Naive thymus-derived CD8-positive, alpha-beta T cell (primary cell): ENCODE results near the gene APOBEC3H. TPM values are rescaled to one million over a fixed set of nuclear protein-coding genes. Genes with fewer than 3 reads are reported as not detected.
"Not testable (repeated sequence)": the region's sequence is repeated elsewhere in the genome, so short reads cannot be mapped to it uniquely, and the experiment has no call there.

Experiments
- ATAC-seq, 2 donors: fragments of 150-1000 bp; cut with Tn5 transposase in 1 of 2; sonication (Bioruptor Pico), chemical (Tn5 transposase) in 1 of 2; 1 replicate in 1 of 2; 2 replicates in 1 of 2; pipeline ENCODE4 v1.10.0; 2021; ENCODE audit warnings: mild to moderate bottlenecking in 2 of 2, moderate library complexity in 2 of 2
- POLR2A ChIA-PET: fragments of 350-600 bp; sonication (Branson Sonifier 250); formaldehyde crosslinking; loops from one replicate; lab custom pipeline; 2021; ENCODE audit warnings: antibody characterized with exemption; lab: Charles Lee
- DNase-seq, 10 donors: peaks; one replicate each; pipeline versions ENCODE4 v3.0.0 to v3.0.0-alpha.2; 2020 to 2022
- H3K27ac Mint-ChIP-seq, 10 donors: one replicate each; pipeline ENCODE4 v1.8.0; 2020 to 2022; ENCODE audit warnings: mild to moderate bottlenecking in 10 of 10, mixed read lengths in 10 of 10, moderate library complexity in 4 of 10, inconsistent platforms in 1 of 10
- H3K27me3 Mint-ChIP-seq, 5 donors: one replicate each; pipeline ENCODE4 v1.8.0; 2021 to 2022; ENCODE audit warnings: mixed read lengths in 5 of 5
- H3K36me3 Mint-ChIP-seq, 3 donors: one replicate each; pipeline ENCODE4 v1.8.0; 2020 to 2022; ENCODE audit warnings: mixed read lengths in 3 of 3, mild to moderate bottlenecking in 2 of 3, inconsistent platforms in 1 of 3
- H3K4me1 Mint-ChIP-seq, 4 donors: one replicate each; pipeline ENCODE4 v1.8.0; 2021 to 2022; ENCODE audit warnings: mixed read lengths in 4 of 4
- H3K4me3 Mint-ChIP-seq, 10 donors: one replicate each; pipeline ENCODE4 v1.8.0; 2020 to 2022; ENCODE audit warnings: mild to moderate bottlenecking in 10 of 10, mixed read lengths in 10 of 10, moderate library complexity in 6 of 10, inconsistent platforms in 1 of 10
- H3K9me3 Mint-ChIP-seq, 9 donors: one replicate each; pipeline ENCODE4 v1.8.0; 2020 to 2022; ENCODE audit warnings: mixed read lengths in 9 of 9, mild to moderate bottlenecking in 3 of 9, inconsistent platforms in 1 of 9, moderate library complexity in 1 of 9
- polyA plus RNA-seq, 3 donors: library from polyadenylated mRNA; unstranded; fragments of 300-500 nt; fragmentation: Illumina TruSeq; gene quantifications; one replicate each; pipeline ENCODE4 v1.2.3, GENCODE V29; 2021
- total RNA-seq, 8 experiments: library from RNA in 2 of 8; stranded (reverse) in 2 of 8; gene quantifications; one replicate each; pipeline ENCODE4 v1.2.3 and lab custom pipeline; 2021 to 2026

APOBEC3H gene
- under 1 TPM in 1 of 2 experiments, not detected in 1; 0.55 TPM for total RNA-seq
- polyA plus RNA-seq = 1 to 10 TPM in 1 of 3 donors, not detected in 2; 3.2 TPM
- total RNA-seq (lab: John Stamatoyannopoulos, UW) = 0 to 0.59 (median 0.10) reads per million in 6 experiments

- H3K4me1 Mint-ChIP-seq = peaks cover 28 to 74% (median 61%) of the 10 kb centered on the region in 4 donors
- DNase-seq = no peak
- H3K9me3 Mint-ChIP-seq = no peaks in the 10 kb centered on the region
- H3K4me3 Mint-ChIP-seq = peak within 1 kb of the TSS in 9 of 10 donors; percentile 16 to 66 (median 39)
- peak in 1 of 2 donors; percentile 33 for ATAC-seq
- H3K27ac Mint-ChIP-seq = peak within 1 kb of the TSS; percentile 71 to 92 (median 86)
- H3K36me3 Mint-ChIP-seq = no peaks in the 10 kb centered on the region
- H3K27me3 Mint-ChIP-seq = no peaks in the 10 kb centered on the region
- POLR2A ChIA-PET = interaction anchor here (1.1 kb wide), 1 partner anchor 13 kb away, joined by 3 read pairs; no protein-coding TSS in a partner anchor
Observed at GRCh38 chr22:39097098-39098020, at the start of gene APOBEC3H. Gene APOBEC3H, plus strand, starts transcription at chr22:39097244. Its CDS starts 3,035 bp downstream, at chr22:39100279.

GRCh38 chr22:39049486-39049885 is 47.6 kb upstream of the APOBEC3H start:
- not testable (repeated sequence) for H3K27me3 Mint-ChIP-seq
- POLR2A ChIA-PET = interaction anchor here (0.7 kb wide), 1 partner anchor 32 kb away, joined by 3 read pairs; no protein-coding TSS in a partner anchor

DNA sequence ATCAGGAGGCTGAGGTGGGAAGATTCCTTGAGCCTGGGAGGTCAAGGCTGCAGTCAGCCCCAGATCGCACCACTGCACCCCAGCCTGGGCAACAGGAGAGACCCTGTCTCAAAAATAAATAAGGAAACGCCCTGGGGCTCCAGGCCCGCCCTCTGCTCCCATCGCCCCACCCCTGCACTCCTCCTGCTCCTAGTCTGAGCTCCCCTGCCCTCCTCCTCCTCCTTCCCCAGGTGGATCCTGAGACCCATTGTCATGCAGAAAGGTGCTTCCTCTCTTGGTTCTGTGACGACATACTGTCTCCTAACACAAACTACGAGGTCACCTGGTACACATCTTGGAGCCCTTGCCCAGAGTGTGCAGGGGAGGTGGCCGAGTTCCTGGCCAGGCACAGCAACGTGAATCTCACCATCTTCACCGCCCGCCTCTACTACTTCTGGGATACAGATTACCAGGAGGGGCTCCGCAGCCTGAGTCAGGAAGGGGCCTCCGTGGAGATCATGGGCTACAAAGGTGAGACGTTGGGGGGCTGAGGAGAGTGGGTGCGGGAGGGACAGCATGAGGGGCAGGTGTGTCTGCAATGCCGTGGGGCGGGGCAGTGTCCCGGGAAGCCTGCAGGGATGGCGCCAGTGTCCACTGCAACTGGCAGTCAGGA is 45.1 kb upstream of the APOBEC3H start:
- H3K4me3 Mint-ChIP-seq, H3K9me3 Mint-ChIP-seq, H3K27ac Mint-ChIP-seq, ATAC-seq, H3K36me3 Mint-ChIP-seq, POLR2A ChIA-PET, H3K27me3 Mint-ChIP-seq: not testable (repeated sequence)
- DNase-seq = peak in 1 of 10 donors; percentile 40
- H3K4me1 Mint-ChIP-seq = peaks cover 0 to 24% (median 6%) of the 10 kb centered on the region in 4 donors

More at GRCh38 chr22:39049486-39049885, 47.6 kb upstream of the APOBEC3H start:
- not testable (repeated sequence) for ATAC-seq, H3K27ac Mint-ChIP-seq, H3K9me3 Mint-ChIP-seq, H3K4me3 Mint-ChIP-seq
- peak in 1 of 10 donors; percentile 21 for DNase-seq
- H3K4me1 Mint-ChIP-seq = peaks cover 8 to 43% (median 26%) of the 10 kb centered on the region in 4 donors
- H3K36me3 Mint-ChIP-seq = peaks cover 0 to 19% (median 3%) of the 10 kb centered on the region in 3 donors

GRCh38 chr22:39055658-39056057 is 41.4 kb upstream of the APOBEC3H start:
- Mint-ChIP-seq H3K36me3 (no peaks in the 10 kb centered on the region), H3K4me1 (peaks cover 0 to 17% (median 3%) of the 10 kb centered on the region in 4 donors), H3K4me3 (no peak overlapping the region), H3K27me3 (no peaks in the 10 kb centered on the region), H3K9me3 (no peaks in the 10 kb centered on the region), H3K27ac (peak overlapping the region in 1 of 10 donors; percentile 21)
- DNase-seq (no peak), ATAC-seq (no peak)
- POLR2A ChIA-PET = no interaction called here

- H3K9me3 Mint-ChIP-seq, H3K27ac Mint-ChIP-seq, H3K27me3 Mint-ChIP-seq, DNase-seq, H3K4me3 Mint-ChIP-seq, POLR2A ChIA-PET, H3K36me3 Mint-ChIP-seq, ATAC-seq: not testable (repeated sequence)
- peaks cover 3 to 21% (median 12%) of the 10 kb centered on the region in 4 donors for H3K4me1 Mint-ChIP-seq
Observed at GRCh38 chr22:39061290-39061689, 35.8 kb upstream of the APOBEC3H start.

GRCh38 chr22:39061951-39062350 is 35.1 kb upstream of the APOBEC3H start:
- H3K36me3 Mint-ChIP-seq, H3K27ac Mint-ChIP-seq, ATAC-seq, DNase-seq, H3K27me3 Mint-ChIP-seq, H3K9me3 Mint-ChIP-seq, POLR2A ChIA-PET, H3K4me3 Mint-ChIP-seq: not testable (repeated sequence)
- peaks cover 3 to 21% (median 12%) of the 10 kb centered on the region in 4 donors for H3K4me1 Mint-ChIP-seq

GRCh38 chr22:39063904-39064303 is 33.1 kb upstream of the APOBEC3H start:
- peak overlapping the region in 1 of 10 donors; percentile 50 for H3K4me3 Mint-ChIP-seq
- ATAC-seq = peak in 1 of 2 donors; percentile 58
- H3K36me3 Mint-ChIP-seq, POLR2A ChIA-PET, H3K9me3 Mint-ChIP-seq, H3K27me3 Mint-ChIP-seq, DNase-seq: not testable (repeated sequence)
- H3K27ac Mint-ChIP-seq = peak overlapping the region in 3 of 10 donors; percentile 23 to 82 (median 66)
- peaks cover 3 to 21% (median 12%) of the 10 kb centered on the region in 4 donors for H3K4me1 Mint-ChIP-seq

DNA sequence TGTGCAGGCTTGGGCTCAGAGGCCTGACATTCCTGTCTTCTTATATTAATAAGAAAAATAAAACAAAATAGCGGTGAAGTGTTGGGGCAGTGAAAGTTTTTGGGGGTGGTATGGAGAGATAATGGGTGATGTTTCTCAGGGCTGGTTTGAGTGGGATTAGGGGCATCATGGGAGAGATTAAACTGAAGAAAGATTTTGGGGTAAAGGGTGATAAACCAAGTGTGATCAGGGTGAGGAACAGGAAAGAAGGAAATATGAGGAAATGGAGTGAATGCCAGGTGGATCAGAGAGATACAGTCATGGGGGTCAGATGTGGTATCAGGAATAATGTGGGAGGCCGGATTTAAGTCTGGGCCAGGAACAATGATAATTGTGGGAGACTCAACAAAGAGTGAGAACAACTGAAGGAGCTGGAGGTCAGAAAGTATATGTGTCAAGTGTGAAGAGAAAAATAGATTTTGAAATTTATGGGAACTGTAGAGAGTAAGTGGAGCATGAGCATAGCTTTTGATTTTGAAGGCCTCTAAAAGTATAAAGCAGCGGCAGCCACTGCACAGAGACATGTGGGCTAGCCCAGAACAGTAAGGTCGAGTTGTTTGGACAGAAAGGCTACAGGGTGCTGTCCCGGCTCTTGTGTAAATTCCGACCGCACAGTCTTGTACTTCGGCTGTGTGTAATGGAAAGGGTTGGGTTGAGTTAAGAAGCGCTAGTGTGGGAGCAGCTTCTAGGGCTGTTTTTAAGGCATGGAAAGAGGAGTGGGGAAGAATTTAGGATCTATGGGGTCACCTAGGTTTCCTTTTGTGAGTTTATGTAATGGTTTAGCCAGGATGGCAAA is 30.4 kb upstream of the APOBEC3H start:
- not testable (repeated sequence) for H3K36me3 Mint-ChIP-seq, H3K27me3 Mint-ChIP-seq, ATAC-seq, DNase-seq, H3K9me3 Mint-ChIP-seq, H3K27ac Mint-ChIP-seq, H3K4me3 Mint-ChIP-seq
- POLR2A ChIA-PET = interaction anchor here (0.9 kb wide), 1 partner anchor 51 kb away, joined by 3 read pairs; no protein-coding TSS in a partner anchor
- peaks cover 6 to 37% (median 12%) of the 10 kb centered on the region in 4 donors for H3K4me1 Mint-ChIP-seq

DNA sequence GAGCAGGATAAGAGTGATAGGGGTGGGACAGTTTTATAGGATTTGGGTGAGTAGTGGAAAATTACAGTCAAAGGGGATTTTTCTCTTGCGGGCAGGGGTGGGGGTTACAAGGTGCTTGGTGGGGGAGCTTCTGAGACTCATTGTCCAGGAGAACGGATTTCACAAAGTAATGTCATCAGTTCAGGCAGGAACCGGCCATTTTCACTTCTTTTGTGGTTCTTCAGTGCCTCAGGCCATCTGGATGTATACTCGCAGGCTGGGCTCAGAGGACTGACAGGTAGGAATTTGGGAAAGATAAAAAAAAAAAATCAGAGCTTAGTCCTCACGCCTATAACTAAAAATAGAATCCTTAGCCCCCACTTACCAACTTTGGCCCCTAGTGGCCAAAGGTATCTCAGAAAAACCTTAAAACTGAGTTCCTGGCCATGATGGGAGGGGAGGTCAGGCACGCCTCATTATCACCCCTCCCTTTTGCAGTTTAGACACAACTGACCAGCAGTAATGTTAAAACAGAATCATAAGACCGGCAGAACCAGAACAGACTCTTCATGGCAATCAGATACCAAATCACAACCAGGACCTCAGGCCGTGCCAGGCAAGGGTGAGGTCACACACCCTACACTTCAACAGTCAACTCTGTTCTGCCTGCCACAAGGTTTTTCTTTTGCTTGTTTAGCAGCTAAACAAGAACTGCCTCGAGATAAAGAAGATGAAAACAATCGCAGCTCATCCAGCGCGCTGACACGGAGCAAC is 28.8 kb upstream of the APOBEC3H start:
- Mint-ChIP-seq H3K9me3 (no peaks in the 10 kb centered on the region), H3K36me3 (no peaks in the 10 kb centered on the region), H3K4me1 (peaks cover 6 to 45% (median 14%) of the 10 kb centered on the region in 4 donors), H3K27ac (peak overlapping the region in 2 of 10 donors; percentile 38 to 74), H3K27me3 (no peaks in the 10 kb centered on the region), H3K4me3 (no peak overlapping the region)
- POLR2A ChIA-PET = no interaction called here
- ATAC-seq (no peak), DNase-seq (no peak)

DNA sequence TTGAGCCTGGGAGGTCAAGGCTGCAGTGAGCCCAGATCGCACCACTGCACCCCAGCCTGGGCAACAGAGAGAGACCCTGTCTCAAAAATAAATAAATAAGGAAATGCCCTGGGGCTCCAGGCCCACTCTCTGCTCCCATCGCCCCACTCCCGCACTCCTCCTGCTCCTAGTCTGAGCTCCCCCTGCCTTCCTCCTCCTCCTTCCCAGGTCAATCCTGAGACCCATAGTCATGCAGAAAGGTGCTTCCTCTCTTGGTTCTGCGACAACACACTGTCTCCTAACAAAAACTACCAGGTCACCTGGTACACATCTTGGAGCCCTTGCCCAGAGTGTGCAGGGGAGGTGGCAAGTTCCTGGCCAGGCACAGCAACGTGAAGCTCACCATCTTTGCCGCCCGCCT is 26.9 kb upstream of the APOBEC3H start:
- peak overlapping the region in 2 of 10 donors; percentile 32 to 59 for H3K27ac Mint-ChIP-seq
- peaks cover 5 to 43% (median 12%) of the 10 kb centered on the region in 4 donors for H3K4me1 Mint-ChIP-seq
- ATAC-seq (no peak), DNase-seq (no peak)
- no peak overlapping the region for H3K4me3 Mint-ChIP-seq
- no peaks in the 10 kb centered on the region for H3K9me3 Mint-ChIP-seq
- POLR2A ChIA-PET = no interaction called here
- H3K36me3 Mint-ChIP-seq = no peaks in the 10 kb centered on the region
- no peaks in the 10 kb centered on the region for H3K27me3 Mint-ChIP-seq

- POLR2A ChIA-PET = interaction anchor here (0.6 to 0.7 kb wide), 2 partner anchors 21 to 97 kb away, joined by 3 to 6 read pairs; no protein-coding TSS in a partner anchor
- peak overlapping the region in 3 of 10 donors; percentile 9 to 94 (median 80) for H3K27ac Mint-ChIP-seq
- not testable (repeated sequence) for DNase-seq, H3K9me3 Mint-ChIP-seq, H3K27me3 Mint-ChIP-seq, H3K36me3 Mint-ChIP-seq, ATAC-seq
- H3K4me3 Mint-ChIP-seq = peak overlapping the region in 1 of 10 donors; percentile 59
- H3K4me1 Mint-ChIP-seq = peaks cover 9 to 50% (median 23%) of the 10 kb centered on the region in 4 donors
Observed at GRCh38 chr22:39072581-39072981, 24.5 kb upstream of the APOBEC3H start.
